IMR-90 (cell line): Measurements from ENCODE around the gene CD80. TPM values are rescaled to one million over a fixed set of nuclear protein-coding genes. Genes with fewer than 3 reads are reported as not detected.

ENCODE experiments used
- ATAC-seq: fragments of 200-7000 bp; cut with Tn5 transposase; 2 replicates; pipeline ENCODE4 v1.9.1; 2020; ENCODE audit warnings: low read depth, mild to moderate bottlenecking, moderate library complexity
- BruUV-seq: library from RNA; stranded (reverse); fragments of 400-500 nt; replicated peaks from 2 replicates; lab custom pipeline; 2021; lab: Mats Ljungman, UMichigan
- CTCF ChIA-PET: fragments of 300-600 bp; formaldehyde crosslinking; extraction: SDS; loops from one replicate; lab custom pipeline; 2021; ENCODE audit warnings: antibody characterized with exemption; lab: Yijun Ruan, JAX
- POLR2A ChIA-PET: fragments of 300-600 bp; sonication (Branson Sonifier 250); formaldehyde crosslinking; loops from one replicate; lab custom pipeline; 2022; ENCODE audit warnings: antibody characterized with exemption; ENCODE audit not compliant: unreplicated experiment; lab: Charles Lee
- DNase-seq: peaks from one replicate; pipeline ENCODE4 v3.0.0; 2013
- H2AFZ ChIP-seq: replicated peaks from 2 replicates; pipeline ENCODE3; 2013; ENCODE audit warnings: low read length, mild to moderate bottlenecking; ENCODE audit not compliant: poor library complexity
- H2AK5ac ChIP-seq: 2 replicates; pipeline ENCODE4 v1.6.1; 2013; ENCODE audit warnings: low read depth, low read length, inconsistent platforms
- H2AK9ac ChIP-seq: replicated peaks from 2 replicates; pipeline ENCODE3; 2013; ENCODE audit warnings: mild to moderate bottlenecking, low read depth, low read length, moderate library complexity; ENCODE audit not compliant: poor library complexity
- H2BK120ac ChIP-seq: 2 replicates; pipeline ENCODE4 v1.6.1; 2013; ENCODE audit warnings: low read depth, low read length, inconsistent platforms
- H2BK15ac ChIP-seq: 3 replicates; pipeline ENCODE4 v1.6.1; 2013; ENCODE audit warnings: low read depth, low read length, inconsistent platforms
- H2BK20ac ChIP-seq: 2 replicates; pipeline ENCODE4 v1.6.1; 2013; ENCODE audit warnings: low read depth, mild to moderate bottlenecking, inconsistent platforms, low read length, moderate library complexity
- H2BK5ac ChIP-seq: 2 replicates; pipeline ENCODE4 v1.6.1; 2013; ENCODE audit warnings: mild to moderate bottlenecking, low read depth, low read length, inconsistent platforms; ENCODE audit not compliant: poor library complexity, severe bottlenecking
- H3K14ac ChIP-seq: replicated peaks from 2 replicates; pipeline ENCODE4 v1.6.1; 2013; ENCODE audit warnings: low read depth, low read length, inconsistent platforms
- H3K18ac ChIP-seq: 2 replicates; pipeline ENCODE4 v1.6.1; 2013; ENCODE audit warnings: low read depth, low read length, control low read depth
- H3K23ac ChIP-seq: 2 replicates; pipeline ENCODE4 v1.6.1; 2013; ENCODE audit warnings: low read depth, low read length, inconsistent platforms
- H3K27ac ChIP-seq: 2 replicates; pipeline ENCODE4 v1.5.1; 2013; ENCODE audit warnings: mild to moderate bottlenecking, control low read depth, low read length; ENCODE audit not compliant: insufficient read depth
- H3K27me3 ChIP-seq: 2 replicates; pipeline ENCODE4 v1.6.1; 2013; ENCODE audit warnings: low read length; ENCODE audit not compliant: control insufficient read depth, insufficient read depth
- H3K36me3 ChIP-seq: 2 replicates; pipeline ENCODE4 v1.6.1; 2013; ENCODE audit warnings: low read length, mixed read lengths; ENCODE audit not compliant: control insufficient read depth, insufficient read depth
- H3K4ac ChIP-seq: 2 replicates; pipeline ENCODE4 v1.6.1; 2013; ENCODE audit warnings: low read depth, low read length, inconsistent platforms
- H3K4me1 ChIP-seq: 2 replicates; pipeline ENCODE4 v1.6.1; 2013; ENCODE audit warnings: low read length, mixed read lengths; ENCODE audit not compliant: control insufficient read depth, insufficient read depth
- H3K4me2 ChIP-seq: 2 replicates; pipeline ENCODE4 v1.6.1; 2013; ENCODE audit warnings: low read depth, mild to moderate bottlenecking, control low read depth, low read length, moderate library complexity
- H3K4me3 ChIP-seq: 2 replicates; pipeline ENCODE4 v1.5.1; 2013; ENCODE audit warnings: low read depth, mild to moderate bottlenecking, control low read depth, low read length, moderate library complexity; ENCODE audit not compliant: insufficient read depth
- H3K56ac ChIP-seq: 2 replicates; pipeline ENCODE4 v1.6.1; 2013; ENCODE audit warnings: low read length, inconsistent platforms; ENCODE audit not compliant: insufficient read depth; ENCODE audit errors: extremely low read depth
- H3K79me1 ChIP-seq, 2 experiments: 2 replicates each; pipeline ENCODE4 v1.6.1; 2013; ENCODE audit warnings: low read length in 2 of 2, inconsistent platforms in 1 of 2, low read depth in 1 of 2
- H3K9ac ChIP-seq: 2 replicates; pipeline ENCODE4 v1.6.1; 2013; ENCODE audit warnings: low read depth, low read length, control low read depth
- H3K9me1 ChIP-seq: 2 replicates; pipeline ENCODE4 v1.6.1; 2013; ENCODE audit warnings: low read length, inconsistent platforms; ENCODE audit not compliant: insufficient read depth
- H3K9me3 ChIP-seq: 2 replicates; pipeline ENCODE4 v1.6.1; 2013; ENCODE audit warnings: low read length; ENCODE audit not compliant: control insufficient read depth, insufficient read depth
- H4K20me1 ChIP-seq: 2 replicates; pipeline ENCODE4 v1.6.1; 2013; ENCODE audit warnings: low read length, inconsistent platforms; ENCODE audit not compliant: insufficient read depth
- H4K5ac ChIP-seq: 2 replicates; pipeline ENCODE4 v1.6.1; 2013; ENCODE audit warnings: mild to moderate bottlenecking, low read depth, low read length, control low read depth
- H4K8ac ChIP-seq, 2 experiments: 2 replicates each; pipeline ENCODE4 v1.6.1; 2013; ENCODE audit warnings: low read depth in 2 of 2, low read length in 2 of 2, control low read depth in 1 of 2, inconsistent platforms in 1 of 2
- H4K91ac ChIP-seq: 2 replicates; pipeline ENCODE4 v1.6.1; 2013; ENCODE audit warnings: low read depth, low read length, inconsistent platforms; ENCODE audit not compliant: insufficient read depth
- BHLHE40 ChIP-seq: fragments of 150-350 bp; IDR thresholded peaks from 2 replicates; pipeline ENCODE4 v1.6.1; 2016; ENCODE audit warnings: mild to moderate bottlenecking, low read depth, low read length
- CEBPB ChIP-seq: IDR thresholded peaks from 2 replicates; pipeline ENCODE4 v1.6.1; 2012; ENCODE audit warnings: low read depth, low read length, improper control_type of control experiment
- CHD1 ChIP-seq: IDR thresholded peaks from 2 replicates; pipeline ENCODE4 v1.6.1; 2012; ENCODE audit warnings: low read depth, low read length, improper control_type of control experiment
- CTCF ChIP-seq: conservative IDR thresholded peaks from 2 replicates; pipeline ENCODE4 v1.5.1; 2012; ENCODE audit warnings: mild to moderate bottlenecking, low read depth, low read length, improper control_type of control experiment
- ELK1 ChIP-seq: fragments of 150-350 bp; IDR thresholded peaks from 2 replicates; pipeline ENCODE4 v1.6.1; 2016; ENCODE audit warnings: low read depth, mild to moderate bottlenecking, low read length, moderate library complexity, borderline replicate concordance
- FOS ChIP-seq: fragments of 150-350 bp; IDR thresholded peaks from 2 replicates; pipeline ENCODE4 v1.6.1; 2016; ENCODE audit warnings: low read depth, low read length
- MAFK ChIP-seq: IDR thresholded peaks from 2 replicates; pipeline ENCODE4 v1.6.1; 2012; ENCODE audit warnings: low read depth, low read length, improper control_type of control experiment
- MAZ ChIP-seq: IDR thresholded peaks from 2 replicates; pipeline ENCODE4 v1.6.1; 2012; ENCODE audit warnings: low read depth, mild to moderate bottlenecking, low read length, improper control_type of control experiment, moderate library complexity, borderline replicate concordance
- MXI1 ChIP-seq: IDR thresholded peaks from 2 replicates; pipeline ENCODE4 v1.6.1; 2012; ENCODE audit warnings: low read depth, mild to moderate bottlenecking, low read length, moderate library complexity, borderline replicate concordance
- NFE2L2 ChIP-seq: fragments of 150-350 bp; IDR thresholded peaks from 2 replicates; pipeline ENCODE4 v1.6.1; 2016; ENCODE audit warnings: low read depth, mild to moderate bottlenecking, low read length
- POLR2A ChIP-seq: IDR thresholded peaks from 2 replicates; pipeline ENCODE4 v1.6.1; 2012; ENCODE audit warnings: mild to moderate bottlenecking, low read depth, low read length
- RAD21 ChIP-seq: IDR thresholded peaks from 2 replicates; pipeline ENCODE4 v1.6.1; 2012; ENCODE audit warnings: low read length, improper control_type of control experiment
- RCOR1 ChIP-seq: IDR thresholded peaks from 2 replicates; pipeline ENCODE4 v1.6.1; 2012; ENCODE audit warnings: mild to moderate bottlenecking, low read length, improper control_type of control experiment; ENCODE audit not compliant: insufficient replicate concordance
- RFX5 ChIP-seq: IDR thresholded peaks from 2 replicates; pipeline ENCODE4 v1.8.0; 2012; ENCODE audit warnings: low read depth, mild to moderate bottlenecking, low read length, moderate library complexity
- SMC3 ChIP-seq: fragments of 150-350 bp; IDR thresholded peaks from 2 replicates; pipeline ENCODE4 v1.6.1; 2016; ENCODE audit warnings: low read depth, mild to moderate bottlenecking, antibody characterized with exemption, low read length, moderate library complexity
- USF2 ChIP-seq: fragments of 150-350 bp; IDR thresholded peaks from 2 replicates; pipeline ENCODE4 v1.6.1; 2017; ENCODE audit warnings: mild to moderate bottlenecking, antibody characterized with exemption, low read length, low read depth
- WGBS, 2 experiments: methylation state at CpG; one replicate each; pipeline versions ENCODE4 v1.1.5 to v1.1.7; 2013; ENCODE audit warnings: missing lambda C conversion rate in 2 of 2; ENCODE audit not compliant: insufficient read length in 1 of 2; ENCODE audit errors: extremely low coverage in 2 of 2; 5-methylcytosine and 5-hydroxymethylcytosine counted together
- dilution Hi-C: fragments of 300-500 bp; cut with HindIII; formaldehyde crosslinking; loops from one replicate; pipeline ENCODE4 v1.14.3; 2018; ENCODE audit warnings: low sequenced_read_pairs; ENCODE audit not compliant: unreplicated experiment
- in situ Hi-C: fragments of 300-500 bp; cut with MboI; formaldehyde crosslinking; loops from 3 replicates; pipeline ENCODE4 v1.14.3; 2019; ENCODE audit warnings: low sequenced_read_pairs, inconsistent platforms, mixed read lengths
- intact Hi-C: fragments of 100-400 bp; cut with micrococcal nuclease; formaldehyde crosslinking; loops from 2 replicates; pipeline ENCODE4 v1.10.0; 2022
- polyA plus RNA-seq, 3 experiments: library from polyadenylated mRNA; depleted of rRNA; stranded (reverse); fragments of >200 nt; gene quantifications; 2 replicates each; pipeline ENCODE4 v1.2.3, GENCODE V29; 2012; ENCODE audit warnings: low replicate concordance in 1 of 3
- total RNA-seq: library from RNA; depleted of rRNA; stranded (reverse); fragments of >200 nt; gene quantifications from 2 replicates; pipeline ENCODE4 v1.2.3, GENCODE V29; 2012

The CD80 gene
- total and polyA plus RNA-seq, 2 of the 4 experiments (the other 2 are of a cell fraction): not detected

GRCh38 chr3:119541547-119541946 is 17.9 kb downstream of the CD80 start:
- no peak overlapping the region for H4K8ac ChIP-seq
- intact Hi-C loops: no loop called here
- H3K56ac ChIP-seq: no peak overlapping the region
- 38% methylated on average over 2 of the region's 3 CpGs; no CpG with 5 or more reads in 1 of the 2 experiments for WGBS, 2 experiments
- H3K36me3 ChIP-seq: no peaks in the 10 kb centered on the region
- H3K9ac ChIP-seq: no peak overlapping the region
- dilution Hi-C loops: no loop called here
- H4K5ac ChIP-seq: no peak overlapping the region
- TF ChIP-seq ELK1: no peak
- no peak for TF ChIP-seq SMC3
- no peak for TF ChIP-seq RFX5
- no peak for TF ChIP-seq NFE2L2
- TF ChIP-seq POLR2A: no peak
- no peak for TF ChIP-seq MXI1
- TF ChIP-seq CTCF: no peak
- TF ChIP-seq CHD1: no peak
- no peak for TF ChIP-seq BHLHE40
- no peak for TF ChIP-seq RAD21
- no peak for TF ChIP-seq USF2
- TF ChIP-seq CEBPB: no peak
- no peak for TF ChIP-seq MAZ
- no peak for TF ChIP-seq MAFK
- no peak for TF ChIP-seq FOS
- TF ChIP-seq RCOR1: no peak
- no peak overlapping the region for H2AK9ac ChIP-seq
- H3K23ac ChIP-seq: no peak overlapping the region
- no peaks in the 10 kb centered on the region for H3K79me1 ChIP-seq
- H4K91ac ChIP-seq: no peak overlapping the region
- no peak overlapping the region for H2BK20ac ChIP-seq
- no peak overlapping the region for H2AFZ ChIP-seq
- no peaks in the 10 kb centered on the region for H3K4me1 ChIP-seq
- no peak overlapping the region for H3K27ac ChIP-seq
- ATAC-seq (no peak), DNase-seq (no peak)
- in situ Hi-C loops: no loop called here
- H3K9me3 ChIP-seq: no peaks in the 10 kb centered on the region
- no peaks in the 10 kb centered on the region for H4K20me1 ChIP-seq
- H2AK5ac ChIP-seq: no peak overlapping the region
- POLR2A ChIA-PET: no interaction called here
- H3K18ac ChIP-seq: no peak overlapping the region
- no peak overlapping the region for H3K4me2 ChIP-seq
- no peak overlapping the region for H2BK15ac ChIP-seq
- CTCF ChIA-PET: no interaction called here
- no TSS peak for BruUV-seq
- no peak overlapping the region for H3K14ac ChIP-seq
- H2BK120ac ChIP-seq: no peak overlapping the region
- no peak overlapping the region for H2BK5ac ChIP-seq
- H3K4me3 ChIP-seq: no peak overlapping the region
- no peak overlapping the region for H3K4ac ChIP-seq
- peaks cover 2% of the 10 kb centered on the region; the same call in 1 of the 2 replicates for H3K9me1 ChIP-seq
- no peaks in the 10 kb centered on the region; the same call in 1 of the 2 replicates for H3K27me3 ChIP-seq
